ENCODE measurements around the gene NEMP1. TPM values are rescaled to one million over a fixed set of nuclear protein-coding genes. Genes with fewer than 3 reads are reported as not detected.

The NEMP1 gene
- polyA plus RNA-seq, 1 donor from 2014 or later: 6.8 TPM

DNA sequence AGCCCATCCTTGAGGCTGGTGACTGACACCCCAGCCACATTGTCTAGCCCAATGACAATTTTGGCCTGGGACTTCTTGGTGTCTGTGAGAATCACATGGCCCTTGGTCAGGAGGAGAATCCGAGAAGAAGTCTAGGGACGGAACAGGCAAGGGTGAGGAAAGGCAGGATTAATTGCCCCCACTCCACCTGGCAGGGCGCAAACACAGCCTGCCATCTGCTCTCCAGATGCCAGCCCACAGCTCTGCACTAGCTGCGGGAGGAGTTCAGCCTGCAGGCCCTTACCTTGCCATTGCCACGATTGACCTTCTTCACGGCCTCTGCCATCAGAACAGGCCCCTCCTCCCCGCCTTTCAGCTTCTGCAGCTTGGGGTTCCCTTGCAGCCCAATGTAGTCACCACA lies 49.1 kb downstream of the NEMP1 start:
- no peaks in the 10 kb centered on the region for H3K27me3 ChIP-seq (ENCODE audit: insufficient read depth, low read depth, low read length)
- no peaks in the 10 kb centered on the region for H4K20me1 ChIP-seq (ENCODE audit: insufficient read depth)
- no peaks in the 10 kb centered on the region for H3K36me3 ChIP-seq (ENCODE audit: insufficient read depth, low read length)
- no peak overlapping the region for H3K4me3 ChIP-seq (ENCODE audit: low read length)
- no peaks in the 10 kb centered on the region for H3F3A ChIP-seq (ENCODE audit: insufficient read depth, low read length, poor library complexity, severe bottlenecking)
- no peak overlapping the region for H3K4me2 ChIP-seq (ENCODE audit: low read length)
- no peak overlapping the region for H3K9ac ChIP-seq (ENCODE audit: low read length)
- H3K9me3 ChIP-seq (ENCODE audit: low read length): no peaks in the 10 kb centered on the region
- no peaks in the 10 kb centered on the region for H3K9me2 ChIP-seq (ENCODE audit: insufficient read depth, low read length)
- no peaks in the 10 kb centered on the region for H3K79me2 ChIP-seq (replicated peaks; ENCODE audit: insufficient read depth, low read length)
- H2AFZ ChIP-seq (ENCODE audit: low read depth, low read length): no peak overlapping the region
- TF ChIP-seq EZH2 (IDR thresholded peaks at IDR 0.05; ENCODE audit: borderline replicate concordance, insufficient read depth, low read length, poor library complexity, severe bottlenecking) (no peak), POLR2AphosphoS5 (IDR thresholded peaks at IDR 0.05) (no peak), MXI1 (conservative IDR thresholded peaks at IDR 0.05; ENCODE audit: poor library complexity, severe bottlenecking) (no peak), SMC3 (conservative IDR thresholded peaks at IDR 0.05; ENCODE audit: poor library complexity) (no peak), RAD21 (conservative IDR thresholded peaks at IDR 0.05) (no peak), EP300 (conservative IDR thresholded peaks at IDR 0.05; ENCODE audit: poor library complexity, severe bottlenecking) (no peak), TAF1 (IDR thresholded peaks at IDR 0.05; ENCODE audit: low read depth) (no peak)
- TF ChIP-seq, protein P1, sequence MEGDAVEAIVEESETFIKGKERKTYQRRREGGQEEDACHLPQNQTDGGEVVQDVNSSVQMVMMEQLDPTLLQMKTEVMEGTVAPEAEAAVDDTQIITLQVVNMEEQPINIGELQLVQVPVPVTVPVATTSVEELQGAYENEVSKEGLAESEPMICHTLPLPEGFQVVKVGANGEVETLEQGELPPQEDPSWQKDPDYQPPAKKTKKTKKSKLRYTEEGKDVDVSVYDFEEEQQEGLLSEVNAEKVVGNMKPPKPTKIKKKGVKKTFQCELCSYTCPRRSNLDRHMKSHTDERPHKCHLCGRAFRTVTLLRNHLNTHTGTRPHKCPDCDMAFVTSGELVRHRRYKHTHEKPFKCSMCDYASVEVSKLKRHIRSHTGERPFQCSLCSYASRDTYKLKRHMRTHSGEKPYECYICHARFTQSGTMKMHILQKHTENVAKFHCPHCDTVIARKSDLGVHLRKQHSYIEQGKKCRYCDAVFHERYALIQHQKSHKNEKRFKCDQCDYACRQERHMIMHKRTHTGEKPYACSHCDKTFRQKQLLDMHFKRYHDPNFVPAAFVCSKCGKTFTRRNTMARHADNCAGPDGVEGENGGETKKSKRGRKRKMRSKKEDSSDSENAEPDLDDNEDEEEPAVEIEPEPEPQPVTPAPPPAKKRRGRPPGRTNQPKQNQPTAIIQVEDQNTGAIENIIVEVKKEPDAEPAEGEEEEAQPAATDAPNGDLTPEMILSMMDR (IDR thresholded peaks at IDR 0.05; ENCODE audit: poor library complexity, severe bottlenecking): no peak
- TF ChIP-seq, protein P2, sequence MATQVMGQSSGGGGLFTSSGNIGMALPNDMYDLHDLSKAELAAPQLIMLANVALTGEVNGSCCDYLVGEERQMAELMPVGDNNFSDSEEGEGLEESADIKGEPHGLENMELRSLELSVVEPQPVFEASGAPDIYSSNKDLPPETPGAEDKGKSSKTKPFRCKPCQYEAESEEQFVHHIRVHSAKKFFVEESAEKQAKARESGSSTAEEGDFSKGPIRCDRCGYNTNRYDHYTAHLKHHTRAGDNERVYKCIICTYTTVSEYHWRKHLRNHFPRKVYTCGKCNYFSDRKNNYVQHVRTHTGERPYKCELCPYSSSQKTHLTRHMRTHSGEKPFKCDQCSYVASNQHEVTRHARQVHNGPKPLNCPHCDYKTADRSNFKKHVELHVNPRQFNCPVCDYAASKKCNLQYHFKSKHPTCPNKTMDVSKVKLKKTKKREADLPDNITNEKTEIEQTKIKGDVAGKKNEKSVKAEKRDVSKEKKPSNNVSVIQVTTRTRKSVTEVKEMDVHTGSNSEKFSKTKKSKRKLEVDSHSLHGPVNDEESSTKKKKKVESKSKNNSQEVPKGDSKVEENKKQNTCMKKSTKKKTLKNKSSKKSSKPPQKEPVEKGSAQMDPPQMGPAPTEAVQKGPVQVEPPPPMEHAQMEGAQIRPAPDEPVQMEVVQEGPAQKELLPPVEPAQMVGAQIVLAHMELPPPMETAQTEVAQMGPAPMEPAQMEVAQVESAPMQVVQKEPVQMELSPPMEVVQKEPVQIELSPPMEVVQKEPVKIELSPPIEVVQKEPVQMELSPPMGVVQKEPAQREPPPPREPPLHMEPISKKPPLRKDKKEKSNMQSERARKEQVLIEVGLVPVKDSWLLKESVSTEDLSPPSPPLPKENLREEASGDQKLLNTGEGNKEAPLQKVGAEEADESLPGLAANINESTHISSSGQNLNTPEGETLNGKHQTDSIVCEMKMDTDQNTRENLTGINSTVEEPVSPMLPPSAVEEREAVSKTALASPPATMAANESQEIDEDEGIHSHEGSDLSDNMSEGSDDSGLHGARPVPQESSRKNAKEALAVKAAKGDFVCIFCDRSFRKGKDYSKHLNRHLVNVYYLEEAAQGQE (IDR thresholded peaks at IDR 0.05; ENCODE audit: borderline replicate concordance): no peak
- H3K27ac ChIP-seq (ENCODE audit: low read length): no peak overlapping the region

DNA sequence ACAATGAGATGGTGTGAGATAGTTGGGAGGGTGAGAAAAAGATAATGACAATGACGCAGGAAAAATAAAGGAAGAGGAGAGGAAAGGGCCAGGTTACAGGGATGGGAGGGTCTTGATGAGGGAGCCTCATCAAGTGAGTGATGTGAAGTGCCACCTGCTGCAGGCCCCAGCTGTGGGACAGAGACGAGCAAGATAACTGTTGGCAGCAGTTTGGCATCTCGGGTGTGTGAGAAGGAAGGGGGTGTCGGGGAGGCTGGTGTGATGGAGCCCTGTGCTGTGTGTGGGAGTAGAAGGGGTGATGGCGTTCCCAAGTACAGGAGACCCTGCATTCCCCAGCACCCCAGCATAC lies 50.8 kb downstream of the NEMP1 start:
- no peak overlapping the region for H3K9ac ChIP-seq (ENCODE audit: low read length)
- H3K36me3 ChIP-seq (ENCODE audit: insufficient read depth, low read length): no peaks in the 10 kb centered on the region
- H3K9me3 ChIP-seq (ENCODE audit: low read length): no peaks in the 10 kb centered on the region
- H3K9me2 ChIP-seq (ENCODE audit: insufficient read depth, low read length): no peaks in the 10 kb centered on the region
- H3K4me3 ChIP-seq (ENCODE audit: low read length): no peak overlapping the region
- no peak overlapping the region for H3K27ac ChIP-seq (ENCODE audit: low read length)
- no peak for TF ChIP-seq TAF1 (IDR thresholded peaks at IDR 0.05; ENCODE audit: low read depth)
- TF ChIP-seq, protein P2 (IDR thresholded peaks at IDR 0.05; ENCODE audit: borderline replicate concordance): no peak
- TF ChIP-seq EZH2 (IDR thresholded peaks at IDR 0.05; ENCODE audit: borderline replicate concordance, insufficient read depth, low read length, poor library complexity, severe bottlenecking): no peak
- TF ChIP-seq, protein P1 (IDR thresholded peaks at IDR 0.05; ENCODE audit: poor library complexity, severe bottlenecking): no peak
- no peak for TF ChIP-seq EP300 (conservative IDR thresholded peaks at IDR 0.05; ENCODE audit: poor library complexity, severe bottlenecking)
- TF ChIP-seq SMC3 (conservative IDR thresholded peaks at IDR 0.05; ENCODE audit: poor library complexity): no peak
- no peak for TF ChIP-seq RAD21 (conservative IDR thresholded peaks at IDR 0.05)
- no peak for TF ChIP-seq MXI1 (conservative IDR thresholded peaks at IDR 0.05; ENCODE audit: poor library complexity, severe bottlenecking)
- H3K4me2 ChIP-seq (ENCODE audit: low read length): no peak overlapping the region
- H2AFZ ChIP-seq (ENCODE audit: low read depth, low read length): no peak overlapping the region
- H3K27me3 ChIP-seq (ENCODE audit: insufficient read depth, low read depth, low read length): no peaks in the 10 kb centered on the region
- no peaks in the 10 kb centered on the region for H4K20me1 ChIP-seq (ENCODE audit: insufficient read depth)
- no peaks in the 10 kb centered on the region for H3K79me2 ChIP-seq (replicated peaks; ENCODE audit: insufficient read depth, low read length)
- H3F3A ChIP-seq (ENCODE audit: insufficient read depth, low read length, poor library complexity, severe bottlenecking): no peaks in the 10 kb centered on the region
